GM21360 (cell line): Measurements from ENCODE around the gene BID.

ENCODE experiments used
- ATAC-seq: cut with Tn5 transposase; IDR thresholded peaks from one replicate; pipeline ENCODE4 v1.9.1; 2021; ENCODE audit warnings: mild to moderate bottlenecking, moderate library complexity; ENCODE audit not compliant: unreplicated experiment

Gene BID

DNA sequence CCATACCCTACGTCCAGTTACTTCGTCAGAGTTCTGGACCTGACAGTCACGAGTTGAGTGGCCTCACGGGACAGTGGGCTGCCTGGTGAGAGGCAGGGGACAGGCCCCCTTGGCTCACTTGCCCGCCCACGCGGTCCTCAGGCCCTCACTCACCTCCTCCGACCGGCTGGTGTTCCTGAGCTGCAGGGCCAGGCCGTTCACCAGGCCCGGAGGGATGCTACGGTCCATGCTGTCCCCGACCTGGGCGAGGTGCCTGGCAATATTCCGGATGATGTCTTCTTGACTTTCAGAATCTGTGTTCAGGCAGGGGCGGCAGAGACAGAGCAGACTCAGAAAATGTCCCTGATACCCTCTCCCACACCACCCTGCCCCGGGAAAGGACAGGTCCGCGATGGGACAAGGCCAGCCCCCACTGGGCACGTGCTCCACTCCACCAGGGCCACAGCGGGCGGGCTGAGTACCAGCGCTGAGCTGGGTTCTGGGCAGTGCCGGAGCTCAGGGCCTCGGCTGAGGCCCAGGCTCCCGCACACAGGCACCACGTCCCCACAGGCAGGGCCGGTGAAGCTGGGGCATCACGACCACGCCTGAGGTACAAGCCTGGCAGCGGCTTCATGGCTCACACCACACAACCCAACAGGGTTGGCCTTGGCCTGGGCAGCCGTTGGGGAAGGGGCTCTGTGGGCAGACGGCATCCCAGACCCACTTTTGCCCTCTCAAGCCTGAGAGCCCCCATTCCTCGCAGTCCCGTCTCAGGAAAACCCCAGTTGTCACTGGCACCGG is 34.9 kb downstream of the BID start:
- ATAC-seq, result no peak

DNA sequence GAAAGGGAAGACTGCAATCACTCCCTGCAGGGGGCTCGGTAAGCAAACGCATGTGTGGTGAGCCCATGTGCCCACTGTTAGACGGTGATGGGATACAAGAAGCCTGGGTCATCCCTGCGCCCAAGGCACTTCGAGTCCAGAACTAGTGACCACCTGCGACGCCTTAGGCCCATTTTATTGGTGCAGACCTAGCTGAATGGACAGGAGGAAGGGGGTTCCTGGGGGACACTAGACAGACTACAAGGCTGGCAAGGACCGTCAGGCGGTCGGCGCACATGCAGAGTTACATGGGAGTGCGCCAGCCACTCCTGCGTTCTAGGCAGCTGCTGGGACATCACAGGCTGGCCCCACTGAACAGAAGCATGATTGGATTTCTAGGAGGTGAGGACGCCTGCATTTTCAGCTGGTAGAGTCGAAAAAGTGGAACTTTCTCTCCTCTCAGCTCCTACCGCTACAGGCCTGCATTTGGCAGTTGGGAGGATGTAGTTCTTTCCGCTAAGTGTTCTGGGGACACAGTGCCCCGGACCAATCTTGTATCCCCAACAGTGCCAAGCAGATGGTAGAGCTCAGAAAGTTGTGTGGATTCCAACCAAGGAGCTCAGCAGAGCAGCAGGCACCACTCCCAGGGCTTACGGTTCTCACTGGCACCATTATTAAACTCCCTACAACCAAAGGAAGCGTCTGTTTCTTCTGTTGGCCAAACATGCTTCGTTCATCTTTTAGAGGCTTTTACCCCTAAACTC is 35.7 kb downstream of the BID start:
- ATAC-seq, result no peak

DNA sequence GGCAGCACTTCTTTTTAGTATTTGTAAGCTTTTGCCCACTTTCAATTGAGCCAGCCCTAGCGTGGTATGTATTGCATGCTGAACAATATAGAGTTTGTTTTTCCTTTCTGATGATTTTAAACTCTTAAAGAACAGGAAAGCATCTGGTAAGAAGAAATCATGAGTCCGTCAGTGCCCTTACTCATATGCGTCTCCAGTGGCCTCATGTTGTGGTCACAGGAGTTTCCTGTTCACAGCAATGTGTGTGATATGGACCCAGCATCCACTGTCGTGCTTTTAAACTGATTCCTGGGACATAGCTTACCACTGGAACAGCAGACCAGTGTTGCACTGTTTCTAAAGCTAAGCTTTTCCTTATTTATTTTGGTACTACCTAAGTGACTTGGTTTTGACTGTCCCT is 40.1 kb downstream of the BID start:
- ATAC-seq, result no peak

DNA sequence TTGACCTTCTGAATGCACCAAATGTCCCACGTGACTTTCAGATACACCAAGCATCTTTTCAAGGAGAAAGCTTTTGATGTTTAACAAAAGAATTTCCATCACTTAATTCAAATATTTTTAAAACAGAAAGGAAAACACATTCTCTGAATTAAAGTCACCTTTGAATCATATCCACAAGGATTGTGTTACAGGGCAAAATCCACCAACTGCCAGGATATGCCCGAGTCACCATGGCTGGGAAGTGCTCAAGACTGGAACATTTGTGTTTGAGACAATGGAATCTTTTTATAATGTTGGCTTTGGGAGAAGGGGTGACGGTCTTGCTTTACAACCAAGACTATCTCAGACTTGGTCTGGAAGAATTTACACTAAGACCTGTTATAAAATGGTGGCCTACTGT is 40.8 kb downstream of the BID start:
- ATAC-seq, result no peak

DNA sequence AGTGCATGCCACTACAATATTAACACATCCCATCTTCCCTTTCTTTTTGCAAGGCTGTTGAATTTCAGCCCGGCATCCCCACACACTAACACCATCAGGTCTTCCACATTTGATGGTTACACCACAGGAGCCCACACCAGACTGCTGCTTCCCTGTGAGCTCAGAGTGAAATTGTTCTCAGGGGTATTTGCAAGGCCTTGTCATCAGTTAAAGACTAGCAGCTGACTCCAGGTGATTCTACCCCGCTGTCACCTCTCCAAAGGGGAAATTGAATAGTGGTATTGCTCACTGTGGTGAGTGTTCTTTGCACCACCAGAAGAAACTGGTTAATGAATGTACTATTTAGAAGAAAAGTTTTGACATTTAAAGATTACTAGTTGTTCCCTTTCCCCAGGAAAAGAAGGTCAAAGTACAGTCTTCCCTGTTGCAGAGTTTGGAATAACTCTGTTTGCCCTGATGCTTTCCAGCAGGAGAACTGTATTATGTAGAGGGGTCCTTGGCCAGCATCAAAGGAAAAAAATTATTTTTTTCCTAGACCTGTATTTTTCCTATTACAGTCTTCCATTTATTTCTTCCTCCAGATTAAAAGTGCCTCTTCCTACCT is 41.9 kb downstream of the BID start:
- ATAC-seq, result no peak

DNA sequence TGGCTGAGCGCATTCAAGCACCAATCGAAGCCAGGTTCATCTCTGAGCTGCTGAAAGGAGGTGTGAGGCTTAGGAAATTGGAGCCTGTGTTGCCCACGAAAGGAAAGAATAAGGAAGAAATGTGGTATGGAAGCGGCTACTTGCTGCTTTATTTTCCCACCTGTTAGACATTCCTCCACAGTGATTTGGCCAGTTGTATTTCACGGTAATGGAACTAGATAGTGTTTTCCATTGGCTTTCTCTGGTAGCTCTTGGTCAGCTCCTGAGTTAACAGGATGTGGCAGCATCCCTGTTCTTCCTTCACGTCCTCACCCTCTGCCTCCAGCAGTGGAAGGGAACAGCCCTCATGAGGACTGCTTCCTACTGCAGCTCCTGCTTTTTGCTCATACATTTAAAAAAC is 44.7 kb downstream of the BID start:
- no peak for ATAC-seq

DNA sequence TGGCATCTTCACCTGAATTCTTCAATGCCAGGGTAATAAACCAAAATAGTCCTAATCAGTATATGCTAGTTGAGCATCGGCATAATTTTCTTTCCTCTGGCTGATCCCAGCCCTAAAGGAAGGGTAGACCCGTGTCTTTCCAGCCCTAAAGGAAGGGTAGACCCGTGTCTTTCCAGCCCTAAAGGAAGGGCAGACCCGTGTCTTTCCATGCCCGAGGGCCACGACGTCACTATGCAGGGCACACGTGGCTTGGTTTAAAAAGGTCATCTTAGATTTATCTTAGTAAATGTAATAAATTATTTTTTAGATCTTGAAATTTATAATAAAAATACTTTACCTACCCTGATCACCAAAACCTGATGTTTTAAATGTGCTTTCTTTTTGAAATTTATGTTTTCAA is 45.5 kb downstream of the BID start:
- no peak for ATAC-seq

DNA sequence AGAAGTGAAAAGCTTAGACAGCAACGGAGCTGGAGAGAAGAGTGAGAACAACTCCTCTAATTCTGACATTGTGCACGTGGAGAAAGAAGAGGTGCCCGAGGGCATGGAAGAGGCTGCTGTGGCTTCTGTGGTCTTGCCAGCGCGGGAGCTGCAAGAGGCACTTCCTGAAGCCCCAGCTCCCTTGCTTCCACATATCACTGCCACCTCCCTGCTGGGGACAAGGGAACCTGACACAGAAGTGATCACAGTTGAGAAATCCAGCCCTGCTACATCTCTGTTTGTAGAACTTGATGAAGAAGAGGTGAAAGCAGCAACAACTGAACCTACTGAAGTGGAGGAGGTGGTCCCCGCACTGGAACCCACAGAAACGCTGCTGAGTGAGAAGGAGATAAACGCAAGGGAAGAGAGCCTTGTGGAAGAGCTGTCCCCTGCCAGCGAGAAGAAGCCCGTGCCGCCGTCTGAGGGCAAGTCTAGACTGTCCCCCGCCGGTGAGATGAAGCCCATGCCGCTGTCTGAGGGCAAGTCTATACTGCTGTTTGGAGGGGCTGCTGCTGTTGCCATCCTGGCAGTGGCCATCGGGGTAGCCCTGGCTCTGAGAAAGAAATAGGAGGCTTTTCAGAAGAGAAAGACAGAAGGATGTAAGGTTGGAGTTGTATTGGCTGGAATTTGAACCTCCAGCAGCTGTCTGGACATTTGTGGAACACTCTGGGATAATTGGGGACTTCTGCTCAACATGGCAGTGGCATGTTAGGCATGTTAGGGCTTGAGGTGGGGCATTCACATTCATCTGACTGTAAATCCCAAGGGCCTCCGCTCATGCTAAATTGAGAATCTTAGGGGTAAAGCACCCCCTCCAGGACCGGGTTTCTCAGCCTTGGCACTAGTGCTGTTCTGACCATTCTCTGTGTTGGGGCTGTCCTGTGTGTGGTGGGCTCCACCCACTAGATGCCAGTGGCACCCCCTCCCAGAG is 47.1 kb downstream of the BID start:
- no peak for ATAC-seq

DNA sequence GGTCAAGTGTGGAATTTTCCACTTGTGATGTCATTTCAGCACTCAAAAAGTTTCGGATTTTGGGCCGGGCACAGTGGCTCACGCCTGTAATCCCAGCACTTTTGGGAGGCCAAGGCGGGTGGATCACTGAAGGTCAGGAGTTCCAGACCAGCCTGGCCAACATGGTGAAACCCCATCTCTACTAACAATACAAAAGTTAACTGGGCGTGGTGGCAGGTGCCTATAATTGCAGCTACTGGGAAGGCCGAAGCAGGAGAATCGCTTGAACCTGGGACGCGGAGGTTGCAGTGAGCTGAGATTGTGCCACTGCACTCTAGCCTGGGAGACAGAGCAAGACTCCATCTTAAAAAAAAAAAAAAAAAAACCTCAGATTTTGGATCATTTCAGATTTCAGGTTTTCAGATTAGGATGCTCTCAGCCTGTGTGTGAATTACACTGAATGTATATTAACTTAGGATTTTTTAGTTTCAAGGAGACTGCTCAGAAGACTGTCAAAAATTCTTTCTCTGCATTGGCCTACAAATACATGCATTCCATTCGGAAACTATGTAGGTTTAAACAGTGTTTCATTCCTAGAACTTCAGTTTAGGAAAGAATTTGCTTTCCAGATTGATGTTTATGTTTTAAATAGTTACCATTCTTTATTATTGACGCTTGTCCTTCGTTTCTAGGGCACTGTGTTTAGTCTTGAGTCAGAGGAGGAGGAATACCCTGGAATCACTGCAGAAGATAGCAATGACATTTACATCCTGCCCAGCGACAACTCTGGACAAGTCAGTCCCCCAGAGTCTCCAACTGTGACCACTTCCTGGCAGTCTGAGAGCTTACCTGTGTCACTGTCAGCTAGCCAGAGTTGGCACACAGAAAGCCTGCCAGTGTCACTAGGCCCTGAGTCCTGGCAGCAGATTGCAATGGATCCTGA is 48.0 kb downstream of the BID start:
- no peak for ATAC-seq

DNA sequence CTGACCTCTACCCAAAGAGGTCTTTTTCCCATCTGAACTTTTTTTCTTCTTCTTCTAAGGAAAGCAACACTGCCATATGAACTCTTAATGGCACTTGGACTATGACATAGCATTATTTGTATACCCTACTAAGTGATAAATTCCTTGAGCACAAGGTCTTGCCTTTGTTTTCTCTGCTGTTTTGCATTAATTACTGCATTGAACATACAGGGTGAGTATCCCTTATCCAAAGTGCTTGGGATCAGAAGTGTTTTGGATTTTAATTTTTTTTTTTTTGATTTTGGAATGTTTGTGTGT is 48.8 kb downstream of the BID start:
- no peak for ATAC-seq

DNA sequence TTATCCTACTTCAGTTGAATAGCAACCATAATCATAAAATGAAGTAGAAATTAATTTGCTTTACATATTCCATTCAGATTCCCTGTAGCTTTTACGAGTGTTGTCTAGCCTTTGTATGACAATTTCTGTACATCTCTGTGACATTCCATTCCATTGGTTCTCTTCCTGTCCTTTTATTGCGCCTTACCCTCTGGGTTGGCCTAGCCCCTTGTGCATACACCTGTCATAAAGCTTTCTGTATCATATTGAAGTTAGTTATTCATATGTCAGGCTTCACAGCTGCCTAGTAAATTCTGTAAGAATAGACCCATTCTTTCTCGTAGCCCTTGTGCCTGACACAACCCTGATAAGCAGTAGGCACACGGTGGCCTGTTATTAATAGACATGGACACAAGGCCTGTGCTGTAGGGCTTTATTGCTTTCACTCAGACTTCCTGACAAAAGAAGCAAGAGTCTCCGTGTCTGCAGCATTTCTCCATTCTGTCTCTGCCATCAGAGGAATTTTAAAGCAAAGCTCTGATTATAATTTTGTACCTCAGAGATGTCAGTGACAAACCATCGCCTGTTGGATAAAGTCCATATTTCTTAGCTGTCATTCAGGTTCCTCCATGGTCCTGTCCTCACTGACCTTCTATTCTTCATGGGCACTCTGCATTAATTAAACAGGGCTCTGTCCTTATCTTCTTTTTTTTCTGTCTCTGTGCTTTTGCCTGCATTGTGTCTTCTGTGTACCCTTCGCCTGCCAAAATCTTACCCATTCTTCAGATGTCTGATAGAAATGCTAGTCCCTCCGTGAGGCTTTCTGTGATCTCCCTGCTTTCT is 49.4 kb downstream of the BID start:
- no peak for ATAC-seq

DNA sequence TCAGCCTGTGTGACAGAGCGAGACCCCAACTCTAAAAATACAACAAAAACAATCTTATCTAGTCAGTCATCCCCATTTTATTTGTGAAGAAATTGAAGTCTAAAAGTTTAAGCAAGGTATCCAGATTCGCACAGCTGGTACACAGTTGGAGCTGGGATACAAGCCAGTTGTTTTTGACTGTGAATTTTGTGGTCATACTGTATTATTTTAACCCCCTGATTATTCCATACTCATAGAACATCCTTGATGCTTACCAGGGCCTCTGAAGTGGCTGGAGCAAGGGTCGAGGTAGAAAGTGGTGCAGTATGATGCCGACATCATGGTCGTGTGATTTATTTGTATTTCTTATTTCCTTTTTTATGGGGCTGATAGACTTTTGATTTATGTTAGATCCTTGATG is 50.0 kb downstream of the BID start:
- ATAC-seq, result no peak

DNA sequence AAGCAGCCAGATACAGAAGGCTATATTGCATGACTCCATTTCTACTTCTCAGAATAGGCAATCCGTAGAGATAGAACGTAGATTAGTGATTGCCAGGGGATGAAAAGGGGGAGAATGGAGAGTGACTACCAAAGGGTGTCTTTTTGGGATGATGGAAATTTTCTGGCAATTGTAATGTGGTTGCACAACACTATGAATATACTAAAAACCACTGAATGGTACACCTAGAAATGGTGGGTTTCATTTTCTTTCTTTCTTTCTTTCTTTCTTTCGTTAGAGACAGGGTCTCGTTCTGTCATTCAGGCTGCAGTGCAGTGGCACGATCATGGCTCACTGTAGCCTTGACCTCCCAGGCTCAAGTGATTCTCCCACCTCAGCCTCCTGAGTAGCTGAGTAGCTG is 54.4 kb downstream of the BID start:
- ATAC-seq, result no peak

DNA sequence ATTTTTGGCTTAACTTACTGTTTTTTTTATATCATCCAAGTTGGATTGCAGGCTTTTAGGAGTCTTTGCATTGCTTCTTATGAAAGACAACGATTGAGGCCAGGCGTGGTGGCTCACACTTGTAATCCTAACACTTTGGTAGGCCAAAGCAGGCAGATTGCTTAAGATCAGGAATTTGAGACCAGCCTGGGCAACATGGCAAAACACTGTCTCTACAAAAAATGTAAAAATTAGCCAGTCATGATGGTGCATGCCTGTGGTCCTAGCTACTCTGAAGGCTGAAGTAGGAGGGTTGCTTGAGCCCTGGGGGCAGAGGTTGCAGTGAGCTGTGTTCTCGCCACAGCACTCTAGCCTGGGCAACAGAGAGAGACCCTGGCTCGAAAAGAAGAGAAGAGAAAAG is 56.6 kb downstream of the BID start:
- ATAC-seq, result no peak

DNA sequence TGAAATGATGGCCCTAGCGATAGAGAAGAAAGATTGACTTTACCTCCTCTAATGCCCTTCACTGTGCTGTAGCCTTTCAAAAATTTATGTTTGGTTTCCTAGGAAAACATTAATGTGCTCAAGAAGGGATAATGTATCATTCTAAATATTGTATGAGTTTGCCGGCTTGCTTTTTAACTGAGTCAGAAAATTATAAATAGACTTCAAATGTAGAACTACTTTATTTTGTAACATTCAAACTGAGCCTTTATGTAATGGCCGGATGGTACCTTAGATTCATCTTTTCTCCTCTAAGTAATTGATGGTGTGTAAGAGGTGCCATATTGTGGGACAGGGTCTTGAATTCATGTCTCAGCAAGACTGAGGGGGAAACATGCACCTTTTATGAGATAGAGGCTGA is 57.7 kb downstream of the BID start:
- no peak for ATAC-seq

DNA sequence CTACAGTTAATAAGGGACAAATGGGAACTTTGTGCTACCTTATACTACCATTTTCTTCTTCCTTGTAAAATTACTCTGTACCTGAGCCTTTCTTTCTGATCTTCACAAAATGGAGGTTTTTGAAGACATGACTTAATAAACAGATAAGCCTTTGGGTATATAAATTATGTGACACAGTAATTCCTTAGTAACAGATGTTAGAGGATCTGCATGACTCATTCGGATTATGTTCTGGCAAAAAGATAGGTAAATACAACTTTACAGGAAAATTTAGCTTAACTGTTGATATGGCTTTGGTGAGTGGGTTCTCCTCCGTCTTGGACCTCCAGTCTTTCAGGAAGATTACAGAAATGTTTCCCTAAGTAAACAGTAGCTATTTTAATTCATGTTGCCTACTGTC is 61.8 kb downstream of the BID start:
- no peak for ATAC-seq

DNA sequence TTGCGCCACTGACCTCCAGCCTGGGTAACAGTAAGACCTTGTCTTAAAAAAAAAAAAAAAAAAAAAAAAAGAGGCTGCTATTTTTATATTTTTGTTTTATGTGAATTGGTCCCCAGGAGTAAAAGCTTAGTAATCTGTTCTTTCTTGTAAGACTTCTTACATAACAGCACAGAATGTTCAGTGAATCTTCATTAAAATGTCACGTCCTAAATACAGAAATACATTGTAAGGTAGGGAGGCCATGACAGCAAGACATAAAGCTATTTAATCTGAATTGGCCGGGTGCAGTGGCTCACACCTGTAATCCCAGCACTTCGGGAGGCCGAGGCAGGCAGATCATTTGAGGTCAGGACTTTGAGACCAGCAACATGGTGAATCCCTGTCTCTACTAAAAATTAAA is 64.2 kb downstream of the BID start:
- no peak for ATAC-seq

DNA sequence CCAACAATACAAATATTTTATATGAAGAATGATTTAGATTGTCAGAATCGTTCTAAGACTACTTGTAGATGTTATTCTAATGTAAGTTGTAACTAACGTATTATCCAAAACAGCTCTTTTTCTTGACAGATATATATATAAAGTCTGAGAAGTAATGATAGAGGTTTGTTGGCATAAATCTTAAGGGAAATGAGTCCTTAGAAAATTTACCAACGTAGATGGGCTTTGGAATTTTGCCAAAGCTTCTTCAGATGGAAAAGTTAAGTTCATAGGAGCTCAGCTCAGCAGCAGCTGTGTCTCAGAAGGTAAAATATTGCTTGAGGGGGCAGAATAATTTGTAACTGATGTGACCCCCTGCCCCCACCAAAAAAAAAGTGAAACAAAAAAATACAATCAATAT is 66.7 kb downstream of the BID start:
- ATAC-seq, result no peak

DNA sequence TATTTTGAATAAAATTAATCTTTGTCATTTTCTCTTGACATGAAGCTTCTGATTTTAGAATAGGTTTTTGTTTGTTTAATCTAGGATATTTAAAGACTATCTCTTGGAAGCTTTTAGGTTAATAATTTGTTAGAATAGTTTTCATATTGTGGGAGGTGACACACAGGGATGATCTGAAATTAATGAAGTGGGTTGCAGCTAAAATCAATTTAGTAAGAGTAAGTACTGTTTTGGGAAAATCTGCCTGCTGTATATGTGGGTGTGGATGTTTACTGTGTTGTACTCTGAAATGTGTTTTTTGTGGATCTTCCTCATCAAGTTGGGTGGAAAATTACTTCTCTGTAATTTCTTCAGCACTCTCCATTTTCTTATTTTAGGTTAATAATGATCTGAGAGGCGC is 67.3 kb downstream of the BID start:
- ATAC-seq, result no peak
